HG03066 (cell line): ENCODE results near the gene HOXB4.
"Not testable (repeated sequence)": the region's sequence is repeated elsewhere in the genome, so short reads cannot be mapped to it uniquely, and the experiment has no call there.

Experiments
- ATAC-seq: cut with Tn5 transposase; IDR thresholded peaks from one replicate; pipeline ENCODE4 v1.9.1; 2021; ENCODE audit warnings: low read depth; ENCODE audit not compliant: unreplicated experiment

The HOXB4 gene

GRCh38 chr17:48535793-48536559, 42.2 kb downstream of the HOXB4 start:
- not testable (repeated sequence) for ATAC-seq

- no peak for ATAC-seq
These were observed 45.9 kb downstream of the HOXB4 start for GRCh38 chr17:48532261-48532660.

- no peak for ATAC-seq
These were observed 47.3 kb downstream of the HOXB4 start, which contains the start of gene HOXB1 for GRCh38 chr17:48530887-48531272. Gene HOXB1 (minus strand): TSS chr17:48531011. CDS start chr17:48530904, 107 bp downstream.

- no peak for ATAC-seq
These were observed 47.8 kb downstream of the HOXB4 start for GRCh38 chr17:48530208-48530886.

GRCh38 chr17:48529683-48530009, 48.5 kb downstream of the HOXB4 start:
- no peak for ATAC-seq

- no peak for ATAC-seq
These were observed 49.0 kb downstream of the HOXB4 start for GRCh38 chr17:48528936-48529682.

GRCh38 chr17:48528153-48528935, 49.8 kb downstream of the HOXB4 start:
- ATAC-seq, result no peak

GRCh38 chr17:48527547-48527932, 50.6 kb downstream of the HOXB4 start:
- ATAC-seq, result no peak

- ATAC-seq, result no peak
These were observed 51.3 kb downstream of the HOXB4 start for GRCh38 chr17:48526608-48527546.
